ENCODE measurements around the gene MIGA1. TPM values are rescaled to one million over a fixed set of nuclear protein-coding genes. Genes with fewer than 3 reads are reported as not detected.

MIGA1 gene
- 16.3 and 21.4 TPM in 2 replicates for total RNA-seq (2012; rRNA removed)
- polyA plus RNA-seq (2012; rRNA removed) = 3.9 and 5.7 TPM in 2 replicates
- polyA plus RNA-seq (2012; cell fraction: cytosol; rRNA removed) = 0.84 and 1.6 TPM in 2 replicates
- 0.77 and 4.0 TPM in 2 replicates for polyA plus RNA-seq (2012; cell fraction: nucleus; rRNA removed; ENCODE audit: low replicate concordance)
- percentile 79 among the genes with signal in this experiment for Bru-seq, nascent RNA
- percentile 84 among the genes with signal in this experiment for BruChase-seq, experiment 1, labeled RNA remaining after a 6-hour chase
- percentile 81 among the genes with signal in this experiment for BruChase-seq, experiment 2, labeled RNA remaining after a 2-hour chase
- long read RNA-seq, full-length matches to known transcripts = 9 of 22 reads
- long read RNA-seq, partial matches to known transcripts = 3 of 22 reads
- long read RNA-seq, other reads (novel, unspliced or antisense) = 10 of 22 reads

DNA sequence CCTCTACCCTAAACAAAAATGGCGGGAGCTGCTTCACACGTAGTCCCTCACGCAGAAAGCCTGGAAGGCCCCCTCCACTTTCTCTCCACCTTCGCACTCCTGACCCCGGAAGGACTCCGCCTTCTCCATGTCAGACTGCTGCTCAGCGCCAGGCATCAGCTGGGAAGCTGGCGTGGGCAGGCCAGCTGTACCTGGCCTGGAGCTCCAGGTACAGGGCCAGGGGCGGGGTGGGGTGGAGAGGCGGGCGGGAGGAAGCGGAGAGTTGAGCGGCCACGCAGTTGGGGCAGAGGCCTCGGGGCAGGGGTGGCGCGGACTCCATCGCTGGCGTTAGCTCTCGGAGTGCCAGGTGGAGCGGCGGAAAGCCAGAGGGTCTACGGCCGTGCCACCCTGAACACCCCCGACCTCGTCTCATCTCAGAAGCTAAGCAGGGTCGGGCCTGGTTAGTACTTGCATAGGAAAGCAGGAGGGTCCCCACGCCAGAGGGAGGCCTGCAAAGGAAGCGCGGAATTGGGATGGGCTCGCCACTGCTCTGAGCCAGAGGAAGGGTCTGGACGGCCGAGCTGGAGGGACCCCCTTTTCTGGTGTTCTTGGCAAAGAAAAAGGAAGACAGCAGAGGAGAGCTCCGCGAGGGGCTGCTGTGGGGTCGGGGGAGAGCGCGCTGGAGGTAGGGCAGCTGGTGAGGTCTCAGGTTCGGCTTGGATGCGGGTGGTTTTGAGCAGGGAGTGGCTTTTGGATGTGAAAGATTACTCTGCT is at the start of gene MIGA1:
Gene MIGA1 (plus strand): TSS at position 121 of the 753 bp plus-strand sequence. CDS start 3,604 bp downstream, outside the sequence.
- Histone ChIP-seq H2AK5ac (ENCODE audit: low read depth, low read length) (peak within 1 kb of the TSS; percentile 35; the same call in 1 of the 2 replicates), H3K14ac (replicated peaks; ENCODE audit: low read depth, low read length) (peak within 1 kb of the TSS; percentile 86), H3K9me3 (ENCODE audit: control insufficient read depth, insufficient read depth, low read length) (no peaks in the 10 kb centered on the region), H4K91ac (ENCODE audit: insufficient read depth, low read depth, low read length) (peak within 1 kb of the TSS; percentile 57; the same call in 1 of the 2 replicates), H3K9me1 (ENCODE audit: insufficient read depth, low read length) (no peaks in the 10 kb centered on the region), H2BK20ac (ENCODE audit: low read depth, low read length) (no peak within 1 kb of the TSS), H3K79me1 (ENCODE audit: low read depth in 1 of 2, low read length in 2 of 2) (peaks cover 15 to 18% of the 10 kb centered on the region in 2 experiments), H2BK15ac (ENCODE audit: low read depth, low read length) (no peak within 1 kb of the TSS), H3K18ac (ENCODE audit: low read depth, low read length) (peak within 1 kb of the TSS; percentile 31; the same call in 1 of the 2 replicates), H4K20me1 (ENCODE audit: insufficient read depth, low read length) (no peaks in the 10 kb centered on the region), H3K4me3 (ENCODE audit: insufficient read depth, low read depth, low read length) (peak within 1 kb of the TSS; percentile 97), H2BK5ac (ENCODE audit: low read depth, low read length, poor library complexity, severe bottlenecking) (peak within 1 kb of the TSS; percentile 64), H4K5ac (ENCODE audit: low read depth, low read length) (peak within 1 kb of the TSS; percentile 87), H2AFZ (replicated peaks; ENCODE audit: low read length, poor library complexity) (peak within 1 kb of the TSS; percentile 94), H4K8ac (ENCODE audit: low read depth in 2 of 2, low read length in 2 of 2) (peak within 1 kb of the TSS; percentile 91 to 92), H3K56ac (ENCODE audit: extremely low read depth, insufficient read depth, low read length) (peak within 1 kb of the TSS; percentile 9), H3K27me3 (ENCODE audit: control insufficient read depth, insufficient read depth, low read length) (no peaks in the 10 kb centered on the region), H3K27ac (ENCODE audit: insufficient read depth, low read length) (peak within 1 kb of the TSS; percentile 28), H3K4me1 (ENCODE audit: control insufficient read depth, insufficient read depth, low read length) (peaks cover 4% of the 10 kb centered on the region; the same call in 1 of the 2 replicates), H2BK120ac (ENCODE audit: low read depth, low read length) (no peak within 1 kb of the TSS), H3K36me3 (ENCODE audit: control insufficient read depth, insufficient read depth, low read length) (peaks cover 6% of the 10 kb centered on the region), H3K23ac (ENCODE audit: low read depth, low read length) (peak within 1 kb of the TSS; percentile 34; the same call in 1 of the 2 replicates), H3K4me2 (ENCODE audit: low read depth, low read length) (peak within 1 kb of the TSS; percentile 85), H3K4ac (ENCODE audit: low read depth, low read length) (peak within 1 kb of the TSS; percentile 80), H3K9ac (ENCODE audit: low read depth, low read length) (peak within 1 kb of the TSS; percentile 83), H2AK9ac (replicated peaks; ENCODE audit: low read depth, low read length, poor library complexity) (peak within 1 kb of the TSS; percentile 89)
- POLR2A ChIA-PET (ENCODE audit: unreplicated experiment) = interaction anchor here (0.7 kb wide), 2 partner anchors 109 to 243 kb away, joined by 4 to 9 read pairs; no protein-coding TSS in a partner anchor
- peak; percentile 88 for DNase-seq
- in situ Hi-C loops (cut with MboI; ENCODE audit: low sequenced_read_pairs) = no loop called here
- peak; percentile 97 for ATAC-seq (ENCODE audit: low read depth)
- intact Hi-C loops (cut with micrococcal nuclease) = no loop called here
- 3% methylated on average over 23 of the region's 40 CpGs; no CpG with 5 or more reads in 1 of the 2 experiments for WGBS, 2 experiments (ENCODE audit: extremely low coverage in 2 of 2, insufficient read length in 1 of 2)
- CTCF ChIA-PET = interaction anchor here (0.7 kb wide), 2 partner anchors 136 to 419 kb away, joined by 5 to 9 read pairs; no protein-coding TSS in a partner anchor
- dilution Hi-C loops (cut with HindIII; ENCODE audit: low sequenced_read_pairs, unreplicated experiment) = no loop called here
- BruUV-seq (replicated peaks) = no TSS peak
- TF ChIP-seq MAFK (IDR thresholded peaks at IDR 0.05; ENCODE audit: low read depth, low read length) = no peak
- peak; percentile 95 for TF ChIP-seq MAZ (IDR thresholded peaks at IDR 0.05; ENCODE audit: borderline replicate concordance, low read depth, low read length)
- TF ChIP-seq NFE2L2 (IDR thresholded peaks at IDR 0.05; ENCODE audit: low read depth, low read length) = no peak
- TF ChIP-seq SMC3 (IDR thresholded peaks at IDR 0.05; ENCODE audit: low read depth, low read length) = 0 out of 2 replicates have a peak, but pooled peaks have one; percentile 9
- no peak for TF ChIP-seq CTCF (conservative IDR thresholded peaks at IDR 0.05; ENCODE audit: low read depth, low read length)
- TF ChIP-seq, protein P1, sequence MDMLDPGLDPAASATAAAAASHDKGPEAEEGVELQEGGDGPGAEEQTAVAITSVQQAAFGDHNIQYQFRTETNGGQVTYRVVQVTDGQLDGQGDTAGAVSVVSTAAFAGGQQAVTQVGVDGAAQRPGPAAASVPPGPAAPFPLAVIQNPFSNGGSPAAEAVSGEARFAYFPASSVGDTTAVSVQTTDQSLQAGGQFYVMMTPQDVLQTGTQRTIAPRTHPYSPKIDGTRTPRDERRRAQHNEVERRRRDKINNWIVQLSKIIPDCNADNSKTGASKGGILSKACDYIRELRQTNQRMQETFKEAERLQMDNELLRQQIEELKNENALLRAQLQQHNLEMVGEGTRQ (IDR thresholded peaks at IDR 0.05; ENCODE audit: low read depth, low read length) = no peak
- TF ChIP-seq RFX5 (IDR thresholded peaks at IDR 0.05; ENCODE audit: low read depth, low read length) = no peak
- no peak for TF ChIP-seq CEBPB (IDR thresholded peaks at IDR 0.05; ENCODE audit: low read depth, low read length)
- TF ChIP-seq ELK1 (IDR thresholded peaks at IDR 0.05; ENCODE audit: borderline replicate concordance, low read depth, low read length) = no peak
- TF ChIP-seq POLR2A (IDR thresholded peaks at IDR 0.05; ENCODE audit: low read depth, low read length) = no peak
- no peak for TF ChIP-seq MXI1 (IDR thresholded peaks at IDR 0.05; ENCODE audit: borderline replicate concordance, low read depth, low read length)

All from IMR-90 (cell line).